GM21786 (cell line): ENCODE data around the gene CRYBA2.

Experiments
- ATAC-seq: cut with Tn5 transposase; IDR thresholded peaks from one replicate; pipeline ENCODE4 v1.9.1; 2021; ENCODE audit not compliant: unreplicated experiment

CRYBA2 gene

GRCh38 chr2:219024059-219024458, 30.8 kb upstream of the CRYBA2 start:
- ATAC-seq = no peak

DNA sequence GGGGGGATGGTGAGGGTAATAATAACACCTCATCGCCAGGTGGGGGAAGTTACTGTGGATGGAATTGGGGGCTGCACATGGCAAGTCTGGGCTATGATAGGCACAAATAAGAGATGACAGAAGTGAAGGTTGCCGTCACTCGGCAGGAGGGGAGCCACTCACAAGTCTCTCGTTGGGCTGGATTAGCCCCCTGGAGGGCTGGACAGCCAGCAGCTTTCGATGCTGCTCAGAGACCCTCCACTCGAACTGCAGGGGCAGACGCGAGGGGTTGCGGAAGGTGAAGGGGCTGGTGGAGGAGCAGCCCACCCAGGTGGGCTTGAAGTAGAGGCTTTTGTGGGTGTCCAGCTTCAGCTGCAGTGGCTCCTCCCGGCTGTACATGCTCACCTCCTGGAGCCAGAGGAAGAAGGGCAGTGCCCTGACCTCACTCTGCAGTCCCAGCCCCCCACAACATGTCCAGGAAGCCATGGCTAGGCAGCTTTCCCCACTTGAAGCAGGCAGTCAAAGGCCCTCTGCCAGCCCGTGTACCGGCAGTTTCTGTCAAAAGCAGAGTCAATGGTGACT, 29.9 kb upstream of the CRYBA2 start:
- no peak for ATAC-seq

- no peak for ATAC-seq
Measured at GRCh38 chr2:219022616-219023015, 29.4 kb upstream of the CRYBA2 start.

GRCh38 chr2:219022041-219022440, 28.8 kb upstream of the CRYBA2 start:
- ATAC-seq = no peak

GRCh38 chr2:219021591-219021990, 28.4 kb upstream of the CRYBA2 start:
- ATAC-seq = no peak

DNA sequence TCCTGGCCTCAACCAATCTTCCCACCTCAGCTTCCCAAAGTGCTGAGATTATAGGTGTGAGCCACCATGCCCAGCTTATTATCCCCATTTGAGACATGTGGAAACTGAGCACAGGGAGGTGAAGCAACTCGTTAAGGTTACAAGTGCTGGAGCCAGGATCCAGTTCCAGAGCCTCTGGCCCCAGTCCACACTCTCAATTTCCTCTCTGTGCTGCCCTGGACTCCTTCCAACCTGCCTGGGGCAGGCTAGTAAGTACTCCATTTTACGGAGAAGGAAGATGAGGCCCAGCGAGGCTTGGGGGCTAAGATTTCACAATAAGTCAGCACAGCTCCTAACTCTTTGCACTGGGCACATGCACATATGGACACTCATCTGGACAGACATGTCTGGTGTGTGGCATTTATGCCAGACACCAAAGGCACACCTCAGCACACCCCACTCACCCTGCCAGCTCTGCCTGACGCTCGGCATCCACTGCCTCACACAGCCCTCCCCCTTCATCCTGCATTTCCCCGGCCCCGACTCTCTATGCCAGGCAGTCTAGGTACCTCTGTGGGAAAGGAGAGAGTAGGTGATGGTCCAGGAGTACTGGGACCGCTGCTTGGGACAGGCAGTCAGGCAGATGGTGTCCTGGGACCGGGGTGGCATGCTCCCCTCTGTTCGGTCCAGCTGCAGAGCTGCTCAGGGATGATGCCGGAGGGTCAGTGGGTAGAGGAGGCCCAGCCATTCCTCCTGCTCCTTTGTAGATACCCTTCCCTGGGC, 27.6 kb upstream of the CRYBA2 start:
- no peak for ATAC-seq

DNA sequence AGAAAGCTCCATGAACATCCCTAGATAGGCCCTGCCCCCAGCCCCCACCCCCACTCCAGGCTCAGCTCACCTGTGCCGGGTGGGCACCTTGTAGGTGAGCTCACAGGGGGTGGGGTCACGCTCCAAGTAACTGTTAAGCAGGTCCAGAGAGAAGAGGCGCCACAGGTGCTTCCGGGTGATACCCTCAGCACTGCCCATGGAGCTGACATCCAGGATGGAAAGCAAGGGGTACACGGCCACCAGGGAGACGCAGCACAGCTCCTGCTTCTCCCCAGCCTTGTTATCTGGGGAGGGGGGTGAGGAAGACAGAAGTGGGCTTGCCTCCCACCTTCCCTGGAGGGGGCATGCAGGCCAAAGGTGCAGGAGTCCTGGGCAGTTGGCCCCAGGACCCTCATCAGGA, 26.2 kb upstream of the CRYBA2 start:
- ATAC-seq = no peak

- ATAC-seq = no peak
Measured at GRCh38 chr2:219018726-219019125, 25.5 kb upstream of the CRYBA2 start.

DNA sequence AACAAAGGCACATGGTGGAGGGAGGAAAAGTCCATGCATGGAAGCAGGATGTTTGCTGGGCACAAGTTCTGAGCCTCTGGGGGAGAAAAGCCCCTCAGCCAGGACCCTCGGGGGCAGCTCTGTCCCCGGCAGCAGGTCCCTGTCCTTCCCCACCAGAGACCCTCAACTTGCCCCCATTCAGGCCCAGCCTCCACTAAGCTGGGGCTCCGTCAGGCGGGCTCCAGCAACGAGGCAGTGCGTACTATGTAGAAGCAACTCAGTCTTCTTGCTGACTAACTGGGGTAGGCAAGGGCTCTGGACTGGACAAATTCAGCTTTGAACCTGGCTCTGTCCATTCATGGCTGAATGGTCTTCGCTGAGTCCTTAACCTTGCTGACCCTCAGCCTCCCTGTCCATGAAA, 25.1 kb upstream of the CRYBA2 start:
- no peak for ATAC-seq

GRCh38 chr2:219017201-219017931, 24.1 kb upstream of the CRYBA2 start:
- ATAC-seq = no peak

DNA sequence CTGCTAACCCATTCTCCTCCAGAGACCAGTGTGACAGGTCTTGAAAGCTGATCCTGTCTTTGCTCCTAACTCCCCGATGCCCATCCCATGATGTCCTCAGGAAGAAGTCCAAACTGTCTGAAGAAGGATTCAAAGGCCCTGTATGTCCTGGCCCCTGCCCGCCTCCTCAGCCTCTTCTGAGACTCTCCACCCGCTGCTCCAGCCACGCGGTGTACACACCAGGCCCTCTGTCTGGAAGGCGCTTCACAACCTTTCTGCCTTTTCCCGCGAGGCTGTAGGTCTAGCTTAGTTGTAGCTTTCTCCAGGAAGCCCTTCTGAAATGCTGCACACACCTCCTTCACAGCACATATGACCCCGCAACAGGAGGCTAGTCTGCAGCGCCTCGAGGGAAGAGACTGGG, 23.5 kb upstream of the CRYBA2 start:
- no peak for ATAC-seq

DNA sequence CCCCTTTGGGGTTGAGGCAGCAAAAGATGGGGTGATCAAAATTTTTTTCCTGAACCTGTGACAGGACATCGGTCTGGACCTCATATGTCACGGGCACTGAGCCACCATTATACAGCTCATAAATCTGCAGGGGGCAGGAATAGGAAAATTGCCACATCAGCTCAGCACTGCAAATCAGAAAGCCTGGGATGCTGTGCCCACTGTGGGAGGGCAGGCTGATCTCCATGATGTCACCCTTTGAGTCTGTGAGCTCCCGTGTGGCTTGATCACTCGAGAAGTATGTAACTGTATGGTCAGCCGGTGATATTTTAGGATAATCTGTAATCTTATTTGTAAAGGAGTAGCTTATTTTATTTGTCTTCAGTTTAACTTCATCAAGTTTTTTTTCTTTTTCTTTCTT, 17.7 kb upstream of the CRYBA2 start:
- no peak for ATAC-seq

- ATAC-seq = no peak
Measured at GRCh38 chr2:219010162-219010756, 17.0 kb upstream of the CRYBA2 start.

DNA sequence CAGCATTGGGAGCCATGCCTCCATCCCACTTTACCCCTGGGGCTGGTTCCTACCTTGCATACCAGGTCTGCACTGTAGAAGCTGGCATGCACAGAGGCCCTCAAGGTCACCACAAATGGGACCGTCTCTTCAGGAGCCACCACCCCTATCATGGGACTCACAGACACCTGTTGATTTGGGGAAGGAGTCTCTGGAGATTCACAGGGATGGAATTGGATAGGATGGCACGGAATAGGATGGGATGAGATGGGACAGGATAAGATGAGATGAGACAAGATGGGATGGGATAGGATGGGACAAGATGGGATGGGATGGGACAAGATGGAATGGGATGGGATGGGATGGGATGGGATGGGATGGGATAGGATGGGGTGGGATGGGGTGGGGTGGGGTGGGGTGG, 16.1 kb upstream of the CRYBA2 start:
- ATAC-seq = no peak

GRCh38 chr2:219003979-219004378, 10.8 kb upstream of the CRYBA2 start:
- no peak for ATAC-seq

GRCh38 chr2:219003267-219003634, 10.0 kb upstream of the CRYBA2 start:
- no peak for ATAC-seq

DNA sequence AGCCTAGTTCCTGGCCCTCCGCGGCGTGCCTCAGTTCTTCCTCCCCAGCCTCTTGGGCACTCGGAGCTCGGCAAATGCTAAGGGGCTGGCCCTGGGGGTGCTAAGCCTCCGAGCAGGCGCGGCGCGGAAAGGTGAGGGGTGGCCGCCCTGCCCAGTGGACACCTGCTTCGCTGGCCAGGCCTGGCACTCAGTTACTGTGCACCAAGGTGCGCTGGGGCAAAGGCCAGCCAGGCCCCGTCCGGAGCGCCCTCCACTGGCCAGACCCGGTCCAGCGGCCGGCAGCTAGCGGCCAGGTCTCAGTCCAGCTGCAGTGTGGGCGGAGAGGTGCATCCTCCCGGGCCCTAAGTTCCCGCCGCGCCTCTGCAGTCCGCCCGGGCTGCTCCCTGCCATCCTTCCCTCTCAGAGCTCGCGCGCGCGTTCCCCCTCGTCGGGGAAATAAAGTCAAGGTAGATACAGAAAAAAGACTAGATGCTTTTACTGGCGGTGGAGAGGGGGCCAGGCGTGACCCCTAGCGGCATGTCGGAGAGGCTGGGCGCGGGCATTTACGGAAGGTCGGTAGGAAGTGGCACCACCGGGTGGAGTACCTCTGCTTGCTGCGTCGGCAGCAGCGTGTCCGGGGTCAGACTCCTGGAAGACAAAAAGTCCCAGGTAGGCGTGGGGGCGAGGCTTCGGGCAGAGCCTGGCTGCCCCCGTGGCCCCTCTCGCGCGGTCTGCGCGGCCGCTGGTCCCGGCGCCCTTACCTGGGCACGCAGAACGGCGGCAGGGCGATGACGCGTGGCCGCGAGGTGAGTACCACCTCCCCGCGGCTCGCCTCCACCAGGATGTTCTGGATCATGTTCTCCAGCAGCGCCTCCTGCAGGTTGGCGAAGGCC, 9.4 kb upstream of the CRYBA2 start:
- ATAC-seq = no peak

DNA sequence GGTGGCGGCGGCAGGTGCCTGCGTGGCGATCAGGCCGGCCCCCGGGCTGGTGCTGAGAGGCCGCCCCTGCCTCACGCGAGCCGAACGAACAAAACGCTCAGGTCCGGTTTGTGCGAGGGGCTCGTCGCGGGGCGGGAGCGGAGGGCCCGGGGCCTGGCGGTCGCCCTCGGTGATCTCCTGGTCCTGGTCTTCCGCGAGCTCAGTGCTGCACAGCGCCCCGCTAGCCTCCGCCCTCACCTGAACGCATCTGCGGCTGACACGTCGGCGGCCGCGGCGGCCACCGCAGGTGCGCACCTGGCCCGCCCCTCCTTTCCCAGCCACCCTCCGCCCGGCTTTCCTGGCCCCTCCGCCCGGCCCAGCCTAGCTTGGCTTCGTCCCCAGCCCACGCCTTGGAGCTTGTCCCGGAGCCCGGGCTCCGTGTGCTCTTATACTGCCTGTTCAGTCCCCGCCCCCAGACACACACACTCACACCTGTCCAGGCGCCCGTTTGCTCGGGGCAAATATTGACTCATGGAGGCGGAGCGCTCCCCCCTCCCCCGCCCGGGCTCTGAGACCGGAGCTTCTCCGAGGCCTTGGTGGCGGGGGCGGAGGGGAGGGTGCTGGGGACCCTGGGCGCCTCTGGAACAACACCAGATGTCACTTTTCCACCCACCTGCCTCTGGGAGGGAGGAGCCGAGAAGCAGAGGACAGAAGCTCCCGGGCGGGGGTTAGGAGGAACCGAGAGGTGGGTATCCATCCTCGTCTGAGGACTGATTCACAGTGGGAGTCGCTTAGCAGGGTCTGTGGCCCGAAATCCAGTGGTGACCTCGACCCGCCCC, 8.6 kb upstream of the CRYBA2 start:
- ATAC-seq = no peak

DNA sequence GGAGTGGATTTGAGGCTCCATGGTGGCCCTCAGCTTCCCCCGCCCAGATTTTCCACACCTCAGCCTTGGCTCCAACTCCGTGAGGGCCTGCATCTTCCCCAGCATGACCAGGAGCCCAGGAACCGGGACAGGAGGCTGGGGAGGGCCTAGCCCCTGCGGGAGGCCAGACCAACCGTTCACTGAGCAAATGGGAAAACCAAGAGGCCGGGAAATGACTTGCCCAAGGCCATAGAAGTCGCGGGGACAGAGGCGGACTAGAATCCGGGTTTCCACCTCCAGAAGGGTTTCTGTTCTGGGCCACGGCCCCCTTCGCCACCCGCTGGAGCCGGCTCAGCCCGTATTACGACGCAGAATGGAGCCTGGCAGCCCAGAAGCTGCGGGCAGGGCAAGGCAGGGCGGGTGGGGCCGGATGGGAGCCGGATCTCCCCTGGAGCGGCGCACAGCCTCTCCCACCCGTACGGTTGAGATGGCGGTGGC, 7.9 kb upstream of the CRYBA2 start:
- no peak for ATAC-seq

DNA sequence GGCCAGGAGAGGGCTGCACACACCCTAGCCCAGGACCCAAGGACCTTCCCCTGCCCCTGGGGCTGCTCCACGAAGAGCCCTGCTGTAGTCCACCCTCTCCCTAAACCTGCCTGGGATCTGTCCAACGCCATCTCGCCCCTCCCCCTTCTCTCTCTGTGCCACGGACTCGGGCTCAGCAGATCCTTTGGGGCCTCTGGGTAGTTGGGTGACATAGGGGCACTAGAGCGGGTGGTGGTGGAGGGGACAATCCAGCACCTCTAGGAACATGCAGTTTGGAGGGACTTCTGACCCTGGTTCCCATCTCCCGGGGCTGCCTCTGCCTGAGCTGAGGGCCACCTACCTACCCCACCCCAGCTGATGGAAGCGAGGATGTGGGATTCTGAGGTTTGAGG, 7.3 kb upstream of the CRYBA2 start:
- ATAC-seq = no peak
